ENCODE results near the gene GUK1. TPM values are rescaled to one million over a fixed set of nuclear protein-coding genes. Genes with fewer than 3 reads are reported as not detected.
"Not testable (repeated sequence)": the region's sequence is repeated elsewhere in the genome, so short reads cannot be mapped to it uniquely, and the experiment has no call there.

Gene GUK1
- total RNA-seq, 1 donor: 367 TPM

GRCh38 chr1:228109073-228109961 lies 30.8 kb upstream of the GUK1 start, which contains the start of gene MRPL55:
TSS of gene MRPL55 (minus strand) at chr1:228109299. CDS start at chr1:228108260, 1,039 bp downstream.
- peak; percentile 97 for DNase-seq (ENCODE audit: low read depth)
- peak within 1 kb of the TSS; percentile 98 for H3K4me3 ChIP-seq (ENCODE audit: low read depth, low read length)
- TF ChIP-seq CTCF (IDR thresholded peaks at IDR 0.05; ENCODE audit: insufficient read depth, low read depth, low read length): no peak

GRCh38 chr1:228109962-228110488 lies 30.1 kb upstream of the GUK1 start:
- DNase-seq (ENCODE audit: low read depth): peak; percentile 78
- no peak for TF ChIP-seq CTCF (IDR thresholded peaks at IDR 0.05; ENCODE audit: insufficient read depth, low read depth, low read length)
- H3K4me3 ChIP-seq (ENCODE audit: low read depth, low read length): peak overlapping the region; percentile 98

GRCh38 chr1:228110556-228110955 lies 29.5 kb upstream of the GUK1 start:
- H3K4me3 ChIP-seq (ENCODE audit: low read depth, low read length): no peak overlapping the region
- DNase-seq (ENCODE audit: low read depth): no peak
- TF ChIP-seq CTCF (IDR thresholded peaks at IDR 0.05; ENCODE audit: insufficient read depth, low read depth, low read length): no peak

GRCh38 chr1:228111315-228111714 lies 28.8 kb upstream of the GUK1 start:
- not testable (repeated sequence) for H3K4me3 ChIP-seq (ENCODE audit: low read depth, low read length); DNase-seq (ENCODE audit: low read depth)

- H3K4me3 ChIP-seq (ENCODE audit: low read depth, low read length): no peak overlapping the region
- no peak for DNase-seq (ENCODE audit: low read depth)
- no peak for TF ChIP-seq CTCF (IDR thresholded peaks at IDR 0.05; ENCODE audit: insufficient read depth, low read depth, low read length)
These were observed 27.9 kb upstream of the GUK1 start for GRCh38 chr1:228112167-228112566.

GRCh38 chr1:228112617-228113016 lies 27.5 kb upstream of the GUK1 start:
- TF ChIP-seq CTCF (IDR thresholded peaks at IDR 0.05; ENCODE audit: insufficient read depth, low read depth, low read length): no peak
- DNase-seq (ENCODE audit: low read depth): no peak
- no peak overlapping the region for H3K4me3 ChIP-seq (ENCODE audit: low read depth, low read length)

- DNase-seq (ENCODE audit: low read depth): no peak
- TF ChIP-seq CTCF (IDR thresholded peaks at IDR 0.05; ENCODE audit: insufficient read depth, low read depth, low read length): no peak
- no peak overlapping the region for H3K4me3 ChIP-seq (ENCODE audit: low read depth, low read length)
These were observed 25.3 kb upstream of the GUK1 start for GRCh38 chr1:228114827-228115226.
